ENCODE results near the gene IL31RA. TPM values are rescaled to one million over a fixed set of nuclear protein-coding genes. Genes with fewer than 3 reads are reported as not detected.
A peak's percentile ranks its signal among the peaks of the same experiment; 100 is the strongest.
"Not testable (repeated sequence)": the region's sequence is repeated elsewhere in the genome, so short reads cannot be mapped to it uniquely, and the experiment has no call there.

IL31RA gene
- total and polyA plus RNA-seq, 2 donors, result 2.9 to 3.3 TPM

DNA sequence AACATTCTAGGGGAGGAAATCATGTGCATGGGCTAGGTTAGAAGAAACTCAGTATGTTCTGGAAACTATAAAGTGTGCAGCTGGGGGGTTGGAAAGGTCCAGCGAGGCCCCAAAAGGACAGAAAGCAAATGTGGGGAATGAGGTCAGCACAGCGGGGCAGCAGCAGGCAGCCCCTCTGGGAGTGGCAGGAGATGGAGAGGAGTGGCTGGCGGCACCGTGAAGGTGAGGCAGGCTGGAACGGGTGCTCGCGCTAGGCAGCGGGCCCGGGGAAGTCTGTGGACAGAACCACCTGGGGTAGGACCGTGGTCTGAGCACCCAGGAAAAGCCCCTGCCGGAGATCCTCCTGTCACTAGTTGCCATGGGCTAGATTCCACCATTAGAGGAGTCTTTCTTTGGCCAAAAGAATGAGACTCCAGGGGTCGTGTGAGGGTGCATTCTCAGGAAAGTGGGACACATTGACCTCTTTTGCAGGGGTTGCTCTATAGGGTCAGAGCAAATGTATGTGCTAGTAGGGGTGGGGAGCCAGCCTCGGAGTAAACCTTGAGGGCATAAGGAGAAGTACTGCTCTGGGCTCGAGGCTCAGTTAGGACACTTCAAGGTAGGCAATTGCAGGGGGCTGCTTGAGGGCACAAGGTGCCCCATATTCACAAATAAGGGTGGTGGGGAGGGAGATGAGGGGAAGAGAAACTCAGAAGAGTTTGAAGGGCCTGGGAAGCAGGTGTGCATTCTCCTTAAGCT is 82.4 kb downstream of the IL31RA start:
- WGBS, result 95% methylated on average over 14 of the region's 14 CpGs
- no peak overlapping the region for H3K4me3 ChIP-seq (ENCODE audit: low read length in 2 of 2)
- H3K4me1 ChIP-seq (ENCODE audit: control insufficient read depth in 2 of 2, insufficient read depth in 2 of 2, low read length in 2 of 2), result no peaks in the 10 kb centered on the region
- no peaks in the 10 kb centered on the region for H3K27me3 ChIP-seq (ENCODE audit: control insufficient read depth in 2 of 2, insufficient read depth in 1 of 2, low read length in 1 of 2)
- H3K27ac ChIP-seq (ENCODE audit: low read depth in 1 of 2, low read length in 1 of 2), result no peak overlapping the region
- H3K36me3 ChIP-seq (ENCODE audit: control insufficient read depth in 2 of 2, insufficient read depth in 2 of 2, low read length in 1 of 2), result peaks cover 0 to 14% of the 10 kb centered on the region in 2 donors
- H3K9me3 ChIP-seq (ENCODE audit: control insufficient read depth in 2 of 2, insufficient read depth in 1 of 2, low read length in 1 of 2), result no peaks in the 10 kb centered on the region
- no peak for DNase-seq (ENCODE audit: low read depth in 6 of 9, low spot score in 9 of 9)

DNA sequence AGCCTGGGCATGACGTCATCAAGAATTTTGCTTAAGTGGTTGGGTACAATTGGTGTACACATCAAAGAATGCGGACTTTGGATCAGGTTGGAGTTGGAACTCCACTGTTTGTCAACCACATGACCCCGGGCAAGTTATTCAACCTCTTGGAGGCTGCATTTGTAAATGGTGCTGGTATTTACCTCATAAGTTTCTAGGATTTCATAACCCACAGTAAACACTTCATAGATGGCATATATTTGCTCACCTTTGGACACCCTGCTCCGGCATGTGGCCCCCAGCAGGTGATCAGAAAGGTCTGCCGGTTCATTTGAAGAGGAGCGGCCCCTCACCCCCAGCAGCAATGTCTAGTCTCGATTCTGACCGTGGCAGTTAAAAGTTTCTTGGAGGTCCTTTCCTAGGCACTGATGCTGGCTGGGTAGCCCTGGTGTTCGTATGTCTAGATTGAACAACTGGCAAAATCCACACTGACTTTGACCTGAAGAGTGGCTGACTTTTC is 83.0 kb downstream of the IL31RA start:
- 98% methylated on average over 9 of the region's 9 CpGs for WGBS
- Histone ChIP-seq H3K36me3 (ENCODE audit: control insufficient read depth in 2 of 2, insufficient read depth in 2 of 2, low read length in 1 of 2) (peaks cover 0 to 14% of the 10 kb centered on the region in 2 donors), H3K4me3 (ENCODE audit: low read length in 2 of 2) (no peak overlapping the region), H3K9me3 (ENCODE audit: control insufficient read depth in 2 of 2, insufficient read depth in 1 of 2, low read length in 1 of 2) (no peaks in the 10 kb centered on the region), H3K27me3 (ENCODE audit: control insufficient read depth in 2 of 2, insufficient read depth in 1 of 2, low read length in 1 of 2) (no peaks in the 10 kb centered on the region), H3K4me1 (ENCODE audit: control insufficient read depth in 2 of 2, insufficient read depth in 2 of 2, low read length in 2 of 2) (no peaks in the 10 kb centered on the region), H3K27ac (ENCODE audit: low read depth in 1 of 2, low read length in 1 of 2) (no peak overlapping the region)
- no peak for DNase-seq (ENCODE audit: low read depth in 6 of 9, low spot score in 9 of 9)

DNA sequence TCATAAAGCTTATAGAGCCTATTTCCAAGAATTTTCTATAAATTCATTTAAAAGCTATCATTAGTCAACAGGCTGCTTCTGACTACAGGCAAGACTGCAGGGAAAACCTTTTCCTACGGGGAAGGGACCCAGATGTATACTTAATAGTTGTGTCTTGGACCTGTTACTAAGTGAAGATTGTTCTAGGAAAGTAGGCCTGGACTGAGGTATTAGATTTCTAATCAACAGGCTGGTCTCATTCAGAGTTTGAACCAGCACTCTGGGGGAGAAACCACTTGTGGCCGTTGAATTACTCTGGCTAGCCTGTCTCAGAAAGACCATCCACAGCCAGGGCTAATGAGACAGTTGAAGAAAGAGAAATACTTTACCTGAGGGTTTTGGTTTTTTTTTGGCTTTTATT is 83.6 kb downstream of the IL31RA start:
- 97% methylated on average over 2 of the region's 2 CpGs for WGBS

DNA sequence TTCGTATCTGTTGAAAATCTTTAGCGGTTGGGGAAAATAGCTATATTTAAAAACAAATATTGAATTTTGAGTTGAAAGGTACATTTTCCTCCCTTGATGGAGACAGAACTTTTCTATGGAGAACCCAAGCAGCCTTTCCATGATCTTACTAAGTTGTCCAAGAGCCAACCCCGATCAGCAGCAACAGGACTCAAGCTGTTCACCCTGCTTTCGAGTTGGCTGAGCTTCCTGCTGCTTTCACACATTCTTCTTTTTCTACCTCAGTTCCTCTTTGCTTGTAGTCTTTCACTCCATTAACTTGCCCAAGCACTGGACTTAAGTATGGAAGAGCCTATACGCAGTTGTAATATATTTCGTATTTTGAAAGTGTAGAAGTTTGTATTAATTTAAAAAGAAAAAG is 84.2 kb downstream of the IL31RA start:
- no peaks in the 10 kb centered on the region for H3K27me3 ChIP-seq (ENCODE audit: control insufficient read depth in 2 of 2, insufficient read depth in 1 of 2, low read length in 1 of 2)
- WGBS, result 97% methylated on average over 6 of the region's 6 CpGs
- DNase-seq (ENCODE audit: low read depth in 6 of 9, low spot score in 9 of 9), result no peak
- H3K9me3 ChIP-seq (ENCODE audit: control insufficient read depth in 2 of 2, insufficient read depth in 1 of 2, low read length in 1 of 2), result no peaks in the 10 kb centered on the region
- H3K4me1 ChIP-seq (ENCODE audit: control insufficient read depth in 2 of 2, insufficient read depth in 2 of 2, low read length in 2 of 2), result no peaks in the 10 kb centered on the region
- H3K27ac ChIP-seq (ENCODE audit: low read depth in 1 of 2, low read length in 1 of 2), result no peak overlapping the region
- peaks cover 0 to 21% of the 10 kb centered on the region in 2 donors for H3K36me3 ChIP-seq (ENCODE audit: control insufficient read depth in 2 of 2, insufficient read depth in 2 of 2, low read length in 1 of 2)
- H3K4me3 ChIP-seq (ENCODE audit: low read length in 2 of 2), result no peak overlapping the region

More for the DNA sequence above, 83.6 kb downstream of the IL31RA start:
- Histone ChIP-seq H3K4me3 (ENCODE audit: low read length in 2 of 2) (no peak overlapping the region), H3K36me3 (ENCODE audit: control insufficient read depth in 2 of 2, insufficient read depth in 2 of 2, low read length in 1 of 2) (peaks cover 0 to 17% of the 10 kb centered on the region in 2 donors), H3K9me3 (ENCODE audit: control insufficient read depth in 2 of 2, insufficient read depth in 1 of 2, low read length in 1 of 2) (no peaks in the 10 kb centered on the region), H3K27ac (ENCODE audit: low read depth in 1 of 2, low read length in 1 of 2) (no peak overlapping the region), H3K4me1 (ENCODE audit: control insufficient read depth in 2 of 2, insufficient read depth in 2 of 2, low read length in 2 of 2) (no peaks in the 10 kb centered on the region), H3K27me3 (ENCODE audit: control insufficient read depth in 2 of 2, insufficient read depth in 1 of 2, low read length in 1 of 2) (no peaks in the 10 kb centered on the region)
- no peak for DNase-seq (ENCODE audit: low read depth in 6 of 9, low spot score in 9 of 9)

DNA sequence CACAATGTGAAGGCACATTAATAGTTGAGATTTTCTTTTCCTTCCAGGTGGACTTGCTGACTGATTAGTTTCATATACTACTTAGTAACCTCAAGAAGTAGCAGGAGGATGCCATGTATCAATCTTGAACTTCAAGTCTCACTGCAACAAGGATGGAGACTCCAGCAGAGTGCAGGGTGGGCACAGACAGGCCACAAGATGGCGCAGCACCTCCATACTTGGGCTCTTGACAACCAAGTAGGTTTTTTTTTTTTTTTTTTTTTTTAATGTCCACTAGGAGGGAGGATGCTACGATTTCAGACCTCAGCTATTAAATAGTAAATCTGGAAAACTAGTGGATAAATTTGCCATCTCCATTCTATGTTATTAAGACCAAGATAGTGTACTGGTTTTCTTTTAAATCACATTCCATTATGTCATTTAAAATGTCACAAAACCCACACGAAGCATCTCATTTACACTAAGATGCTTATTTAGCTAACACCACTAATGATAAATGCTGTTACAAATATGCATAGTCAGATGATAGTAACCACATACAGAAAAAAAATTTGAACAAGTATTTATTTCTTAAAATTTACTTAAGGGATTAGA is 85.0 kb downstream of the IL31RA start:
- Histone ChIP-seq H3K36me3 (ENCODE audit: control insufficient read depth in 2 of 2, insufficient read depth in 2 of 2, low read length in 1 of 2) (peaks cover 5 to 26% of the 10 kb centered on the region in 2 donors), H3K4me1 (ENCODE audit: control insufficient read depth in 2 of 2, insufficient read depth in 2 of 2, low read length in 2 of 2) (no peaks in the 10 kb centered on the region), H3K9me3 (ENCODE audit: control insufficient read depth in 2 of 2, insufficient read depth in 1 of 2, low read length in 1 of 2) (no peaks in the 10 kb centered on the region), H3K27me3 (ENCODE audit: control insufficient read depth in 2 of 2, insufficient read depth in 1 of 2, low read length in 1 of 2) (no peaks in the 10 kb centered on the region), H3K4me3 (ENCODE audit: low read length in 2 of 2) (no peak overlapping the region), H3K27ac (ENCODE audit: low read depth in 1 of 2, low read length in 1 of 2) (no peak overlapping the region)
- WGBS, result 39% methylated on average over 3 of the region's 3 CpGs
- DNase-seq (ENCODE audit: low read depth in 6 of 9, low spot score in 9 of 9), result peak; percentile 42 to 84 (median 67)

DNA sequence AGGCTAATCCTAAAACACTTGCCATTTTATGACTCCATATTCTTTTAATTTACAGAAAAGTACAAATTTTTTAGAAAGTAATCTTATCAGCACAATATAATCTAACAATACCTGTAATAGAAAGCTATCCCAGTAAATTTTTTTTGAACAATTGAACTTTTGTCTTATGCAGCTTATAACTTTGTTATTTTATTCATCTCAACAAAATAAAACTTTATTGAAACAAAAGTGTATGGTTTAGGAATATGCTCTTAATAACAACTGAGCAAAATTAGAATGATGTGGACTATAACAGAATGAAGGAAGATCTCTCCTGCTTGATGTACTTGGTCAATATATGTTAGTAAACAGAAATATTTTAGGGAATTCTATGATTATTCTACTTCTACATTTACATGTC is 86.4 kb downstream of the IL31RA start:
- H3K4me3 ChIP-seq (ENCODE audit: low read length in 2 of 2); H3K4me1 ChIP-seq (ENCODE audit: control insufficient read depth in 2 of 2, insufficient read depth in 2 of 2, low read length in 2 of 2): not testable (repeated sequence)
- H3K36me3 ChIP-seq (ENCODE audit: control insufficient read depth in 2 of 2, insufficient read depth in 2 of 2, low read length in 1 of 2), result peaks cover 7 to 34% of the 10 kb centered on the region in 2 donors

DNA sequence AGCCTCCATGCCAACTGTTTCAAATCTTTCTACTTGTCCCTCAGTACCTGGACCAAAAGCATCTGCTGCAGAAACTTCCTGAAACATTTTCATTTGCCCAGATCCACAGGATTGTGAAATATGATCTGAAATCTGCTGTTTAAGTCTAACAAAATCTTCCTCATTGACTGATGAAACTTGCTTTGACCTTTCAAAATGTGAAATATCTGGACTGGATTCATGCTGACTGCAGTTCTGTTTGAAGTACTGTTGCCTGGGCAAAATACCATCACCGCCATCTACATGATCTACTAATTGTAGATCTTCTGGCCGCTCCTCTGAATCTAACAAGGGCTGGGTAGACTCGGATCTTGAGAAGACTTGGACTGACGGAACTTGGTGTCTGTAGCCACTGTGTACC is 90.0 kb downstream of the IL31RA start:
- not testable (repeated sequence) for H3K4me3 ChIP-seq (ENCODE audit: low read length in 2 of 2); H3K4me1 ChIP-seq (ENCODE audit: control insufficient read depth in 2 of 2, insufficient read depth in 2 of 2, low read length in 2 of 2); H3K27me3 ChIP-seq (ENCODE audit: control insufficient read depth in 2 of 2, insufficient read depth in 1 of 2, low read length in 1 of 2); H3K27ac ChIP-seq (ENCODE audit: low read depth in 1 of 2, low read length in 1 of 2); H3K9me3 ChIP-seq (ENCODE audit: control insufficient read depth in 2 of 2, insufficient read depth in 1 of 2, low read length in 1 of 2); DNase-seq (ENCODE audit: low read depth in 6 of 9, low spot score in 9 of 9)
- peaks cover 7 to 49% of the 10 kb centered on the region in 2 donors for H3K36me3 ChIP-seq (ENCODE audit: control insufficient read depth in 2 of 2, insufficient read depth in 2 of 2, low read length in 1 of 2)
- WGBS, result 98% methylated on average over 4 of the region's 4 CpGs

More for the DNA sequence above, 86.4 kb downstream of the IL31RA start:
- H3K9me3 ChIP-seq (ENCODE audit: control insufficient read depth in 2 of 2, insufficient read depth in 1 of 2, low read length in 1 of 2); H3K27ac ChIP-seq (ENCODE audit: low read depth in 1 of 2, low read length in 1 of 2); H3K27me3 ChIP-seq (ENCODE audit: control insufficient read depth in 2 of 2, insufficient read depth in 1 of 2, low read length in 1 of 2); DNase-seq (ENCODE audit: low read depth in 6 of 9, low spot score in 9 of 9): not testable (repeated sequence)

DNA sequence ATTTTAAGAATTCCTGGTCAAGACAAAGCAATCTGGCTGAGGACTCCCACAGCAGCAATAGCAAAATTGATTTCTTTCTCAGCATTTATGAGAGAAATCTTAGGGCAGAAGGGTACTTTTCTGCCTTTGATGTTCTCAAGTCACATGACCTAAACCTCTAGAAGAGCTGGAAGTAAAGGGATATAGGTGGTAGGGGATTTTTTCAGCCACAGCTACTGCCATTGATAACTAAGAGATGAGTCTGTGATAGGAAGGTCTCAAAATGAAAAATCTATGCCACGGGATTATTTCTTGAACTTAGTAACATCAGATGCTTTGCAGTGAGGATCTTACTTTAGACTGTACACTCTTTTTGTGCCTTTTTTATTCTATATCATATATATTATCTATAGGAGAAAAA is 108.1 kb downstream of the IL31RA start:
- Histone ChIP-seq H3K27ac (ENCODE audit: low read depth in 1 of 2, low read length in 1 of 2) (no peak overlapping the region), H3K36me3 (ENCODE audit: control insufficient read depth in 2 of 2, insufficient read depth in 2 of 2, low read length in 1 of 2) (peaks cover 32 to 83% of the 10 kb centered on the region in 2 donors), H3K9me3 (ENCODE audit: control insufficient read depth in 2 of 2, insufficient read depth in 1 of 2, low read length in 1 of 2) (no peaks in the 10 kb centered on the region), H3K27me3 (ENCODE audit: control insufficient read depth in 2 of 2, insufficient read depth in 1 of 2, low read length in 1 of 2) (no peaks in the 10 kb centered on the region), H3K4me1 (ENCODE audit: control insufficient read depth in 2 of 2, insufficient read depth in 2 of 2, low read length in 2 of 2) (no peaks in the 10 kb centered on the region), H3K4me3 (ENCODE audit: low read length in 2 of 2) (no peak overlapping the region)
- DNase-seq (ENCODE audit: low read depth in 6 of 9, low spot score in 9 of 9), result no peak
- WGBS, result 93% methylated on average over 1 of the region's 1 CpG

DNA sequence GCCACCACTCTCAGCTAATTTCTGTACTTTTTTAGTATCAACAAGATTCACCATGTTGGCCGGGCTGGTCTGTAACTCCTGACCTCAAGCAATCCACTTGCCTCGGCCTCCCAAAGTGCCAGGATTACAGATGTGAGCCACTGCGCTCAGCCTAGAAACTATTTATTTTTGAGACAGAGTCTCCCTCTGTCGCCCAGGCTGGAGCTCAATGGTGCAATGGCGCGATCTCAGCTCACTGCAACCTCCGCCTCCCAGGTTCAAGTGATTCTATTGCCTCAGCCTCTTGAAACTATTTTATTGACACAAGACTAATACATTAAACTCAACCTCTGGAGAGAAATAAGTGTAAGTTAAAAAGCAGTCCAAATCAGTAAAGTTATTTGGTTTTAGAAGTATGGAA is 109.6 kb downstream of the IL31RA start:
- Histone ChIP-seq H3K27ac (ENCODE audit: low read depth in 1 of 2, low read length in 1 of 2) (no peak overlapping the region), H3K4me1 (ENCODE audit: control insufficient read depth in 2 of 2, insufficient read depth in 2 of 2, low read length in 2 of 2) (no peaks in the 10 kb centered on the region), H3K4me3 (ENCODE audit: low read length in 2 of 2) (no peak overlapping the region), H3K36me3 (ENCODE audit: control insufficient read depth in 2 of 2, insufficient read depth in 2 of 2, low read length in 1 of 2) (peaks cover 24 to 75% of the 10 kb centered on the region in 2 donors), H3K9me3 (ENCODE audit: control insufficient read depth in 2 of 2, insufficient read depth in 1 of 2, low read length in 1 of 2) (no peaks in the 10 kb centered on the region), H3K27me3 (ENCODE audit: control insufficient read depth in 2 of 2, insufficient read depth in 1 of 2, low read length in 1 of 2) (no peaks in the 10 kb centered on the region)
- no peak for DNase-seq (ENCODE audit: low read depth in 6 of 9, low spot score in 9 of 9)
- WGBS, result over 99% methylated on average over 7 of the region's 7 CpGs

All from thymus (tissue), 11 donors.